IMR-90 (cell line): ENCODE data around the gene FTCDNL1. TPM values are rescaled to one million over a fixed set of nuclear protein-coding genes. Genes with fewer than 3 reads are reported as not detected.

Experiments
- ATAC-seq: fragments of 200-7000 bp; cut with Tn5 transposase; 2 replicates; pipeline ENCODE4 v1.9.1; 2020; ENCODE audit warnings: low read depth, mild to moderate bottlenecking, moderate library complexity
- BruUV-seq: library from RNA; stranded (reverse); fragments of 400-500 nt; replicated peaks from 2 replicates; lab custom pipeline; 2021; lab: Mats Ljungman, UMichigan
- CTCF ChIA-PET: fragments of 300-600 bp; formaldehyde crosslinking; extraction: SDS; loops from one replicate; lab custom pipeline; 2021; ENCODE audit warnings: antibody characterized with exemption; lab: Yijun Ruan, JAX
- POLR2A ChIA-PET: fragments of 300-600 bp; sonication (Branson Sonifier 250); formaldehyde crosslinking; loops from one replicate; lab custom pipeline; 2022; ENCODE audit warnings: antibody characterized with exemption; ENCODE audit not compliant: unreplicated experiment; lab: Charles Lee
- DNase-seq: peaks from one replicate; pipeline ENCODE4 v3.0.0; 2013
- H2AFZ ChIP-seq: replicated peaks from 2 replicates; pipeline ENCODE3; 2013; ENCODE audit warnings: low read length, mild to moderate bottlenecking; ENCODE audit not compliant: poor library complexity
- H2AK5ac ChIP-seq: 2 replicates; pipeline ENCODE4 v1.6.1; 2013; ENCODE audit warnings: low read depth, low read length, inconsistent platforms
- H2AK9ac ChIP-seq: replicated peaks from 2 replicates; pipeline ENCODE3; 2013; ENCODE audit warnings: mild to moderate bottlenecking, low read depth, low read length, moderate library complexity; ENCODE audit not compliant: poor library complexity
- H2BK120ac ChIP-seq: 2 replicates; pipeline ENCODE4 v1.6.1; 2013; ENCODE audit warnings: low read depth, low read length, inconsistent platforms
- H2BK15ac ChIP-seq: 3 replicates; pipeline ENCODE4 v1.6.1; 2013; ENCODE audit warnings: low read depth, low read length, inconsistent platforms
- H2BK20ac ChIP-seq: 2 replicates; pipeline ENCODE4 v1.6.1; 2013; ENCODE audit warnings: low read depth, mild to moderate bottlenecking, inconsistent platforms, low read length, moderate library complexity
- H2BK5ac ChIP-seq: 2 replicates; pipeline ENCODE4 v1.6.1; 2013; ENCODE audit warnings: mild to moderate bottlenecking, low read depth, low read length, inconsistent platforms; ENCODE audit not compliant: poor library complexity, severe bottlenecking
- H3K14ac ChIP-seq: replicated peaks from 2 replicates; pipeline ENCODE4 v1.6.1; 2013; ENCODE audit warnings: low read depth, low read length, inconsistent platforms
- H3K18ac ChIP-seq: 2 replicates; pipeline ENCODE4 v1.6.1; 2013; ENCODE audit warnings: low read depth, low read length, control low read depth
- H3K23ac ChIP-seq: 2 replicates; pipeline ENCODE4 v1.6.1; 2013; ENCODE audit warnings: low read depth, low read length, inconsistent platforms
- H3K27ac ChIP-seq: 2 replicates; pipeline ENCODE4 v1.5.1; 2013; ENCODE audit warnings: mild to moderate bottlenecking, control low read depth, low read length; ENCODE audit not compliant: insufficient read depth
- H3K27me3 ChIP-seq: 2 replicates; pipeline ENCODE4 v1.6.1; 2013; ENCODE audit warnings: low read length; ENCODE audit not compliant: control insufficient read depth, insufficient read depth
- H3K36me3 ChIP-seq: 2 replicates; pipeline ENCODE4 v1.6.1; 2013; ENCODE audit warnings: low read length, mixed read lengths; ENCODE audit not compliant: control insufficient read depth, insufficient read depth
- H3K4ac ChIP-seq: 2 replicates; pipeline ENCODE4 v1.6.1; 2013; ENCODE audit warnings: low read depth, low read length, inconsistent platforms
- H3K4me1 ChIP-seq: 2 replicates; pipeline ENCODE4 v1.6.1; 2013; ENCODE audit warnings: low read length, mixed read lengths; ENCODE audit not compliant: control insufficient read depth, insufficient read depth
- H3K4me2 ChIP-seq: 2 replicates; pipeline ENCODE4 v1.6.1; 2013; ENCODE audit warnings: low read depth, mild to moderate bottlenecking, control low read depth, low read length, moderate library complexity
- H3K4me3 ChIP-seq: 2 replicates; pipeline ENCODE4 v1.5.1; 2013; ENCODE audit warnings: low read depth, mild to moderate bottlenecking, control low read depth, low read length, moderate library complexity; ENCODE audit not compliant: insufficient read depth
- H3K56ac ChIP-seq: 2 replicates; pipeline ENCODE4 v1.6.1; 2013; ENCODE audit warnings: low read length, inconsistent platforms; ENCODE audit not compliant: insufficient read depth; ENCODE audit errors: extremely low read depth
- H3K79me1 ChIP-seq, 2 experiments: 2 replicates each; pipeline ENCODE4 v1.6.1; 2013; ENCODE audit warnings: low read length in 2 of 2, inconsistent platforms in 1 of 2, low read depth in 1 of 2
- H3K9ac ChIP-seq: 2 replicates; pipeline ENCODE4 v1.6.1; 2013; ENCODE audit warnings: low read depth, low read length, control low read depth
- H3K9me1 ChIP-seq: 2 replicates; pipeline ENCODE4 v1.6.1; 2013; ENCODE audit warnings: low read length, inconsistent platforms; ENCODE audit not compliant: insufficient read depth
- H3K9me3 ChIP-seq: 2 replicates; pipeline ENCODE4 v1.6.1; 2013; ENCODE audit warnings: low read length; ENCODE audit not compliant: control insufficient read depth, insufficient read depth
- H4K20me1 ChIP-seq: 2 replicates; pipeline ENCODE4 v1.6.1; 2013; ENCODE audit warnings: low read length, inconsistent platforms; ENCODE audit not compliant: insufficient read depth
- H4K5ac ChIP-seq: 2 replicates; pipeline ENCODE4 v1.6.1; 2013; ENCODE audit warnings: mild to moderate bottlenecking, low read depth, low read length, control low read depth
- H4K8ac ChIP-seq, 2 experiments: 2 replicates each; pipeline ENCODE4 v1.6.1; 2013; ENCODE audit warnings: low read depth in 2 of 2, low read length in 2 of 2, control low read depth in 1 of 2, inconsistent platforms in 1 of 2
- H4K91ac ChIP-seq: 2 replicates; pipeline ENCODE4 v1.6.1; 2013; ENCODE audit warnings: low read depth, low read length, inconsistent platforms; ENCODE audit not compliant: insufficient read depth
- BHLHE40 ChIP-seq: fragments of 150-350 bp; IDR thresholded peaks from 2 replicates; pipeline ENCODE4 v1.6.1; 2016; ENCODE audit warnings: mild to moderate bottlenecking, low read depth, low read length
- CTCF ChIP-seq: conservative IDR thresholded peaks from 2 replicates; pipeline ENCODE4 v1.5.1; 2012; ENCODE audit warnings: mild to moderate bottlenecking, low read depth, low read length, improper control_type of control experiment
- MAFK ChIP-seq: IDR thresholded peaks from 2 replicates; pipeline ENCODE4 v1.6.1; 2012; ENCODE audit warnings: low read depth, low read length, improper control_type of control experiment
- MAZ ChIP-seq: IDR thresholded peaks from 2 replicates; pipeline ENCODE4 v1.6.1; 2012; ENCODE audit warnings: low read depth, mild to moderate bottlenecking, low read length, improper control_type of control experiment, moderate library complexity, borderline replicate concordance
- NFE2L2 ChIP-seq: fragments of 150-350 bp; IDR thresholded peaks from 2 replicates; pipeline ENCODE4 v1.6.1; 2016; ENCODE audit warnings: low read depth, mild to moderate bottlenecking, low read length
- POLR2A ChIP-seq: IDR thresholded peaks from 2 replicates; pipeline ENCODE4 v1.6.1; 2012; ENCODE audit warnings: mild to moderate bottlenecking, low read depth, low read length
- RAD21 ChIP-seq: IDR thresholded peaks from 2 replicates; pipeline ENCODE4 v1.6.1; 2012; ENCODE audit warnings: low read length, improper control_type of control experiment
- RFX5 ChIP-seq: IDR thresholded peaks from 2 replicates; pipeline ENCODE4 v1.8.0; 2012; ENCODE audit warnings: low read depth, mild to moderate bottlenecking, low read length, moderate library complexity
- SMC3 ChIP-seq: fragments of 150-350 bp; IDR thresholded peaks from 2 replicates; pipeline ENCODE4 v1.6.1; 2016; ENCODE audit warnings: low read depth, mild to moderate bottlenecking, antibody characterized with exemption, low read length, moderate library complexity
- USF2 ChIP-seq: fragments of 150-350 bp; IDR thresholded peaks from 2 replicates; pipeline ENCODE4 v1.6.1; 2017; ENCODE audit warnings: mild to moderate bottlenecking, antibody characterized with exemption, low read length, low read depth
- WGBS, 2 experiments: methylation state at CpG; one replicate each; pipeline versions ENCODE4 v1.1.5 to v1.1.7; 2013; ENCODE audit warnings: missing lambda C conversion rate in 2 of 2; ENCODE audit not compliant: insufficient read length in 1 of 2; ENCODE audit errors: extremely low coverage in 2 of 2; 5-methylcytosine and 5-hydroxymethylcytosine counted together
- dilution Hi-C: fragments of 300-500 bp; cut with HindIII; formaldehyde crosslinking; loops from one replicate; pipeline ENCODE4 v1.14.3; 2018; ENCODE audit warnings: low sequenced_read_pairs; ENCODE audit not compliant: unreplicated experiment
- in situ Hi-C: fragments of 300-500 bp; cut with MboI; formaldehyde crosslinking; loops from 3 replicates; pipeline ENCODE4 v1.14.3; 2019; ENCODE audit warnings: low sequenced_read_pairs, inconsistent platforms, mixed read lengths
- intact Hi-C: fragments of 100-400 bp; cut with micrococcal nuclease; formaldehyde crosslinking; loops from 2 replicates; pipeline ENCODE4 v1.10.0; 2022
- polyA plus RNA-seq, 3 experiments: library from polyadenylated mRNA; depleted of rRNA; stranded (reverse); fragments of >200 nt; gene quantifications; 2 replicates each; pipeline ENCODE4 v1.2.3, GENCODE V29; 2012; ENCODE audit warnings: low replicate concordance in 1 of 3
- total RNA-seq: library from RNA; depleted of rRNA; stranded (reverse); fragments of >200 nt; gene quantifications from 2 replicates; pipeline ENCODE4 v1.2.3, GENCODE V29; 2012

Gene FTCDNL1
- total and polyA plus RNA-seq, 2 of the 4 experiments (the other 2 are of a cell fraction): 0.18 to 0.21 TPM

- DNase-seq (no peak), ATAC-seq (no peak)
- no peak for TF ChIP-seq MAFK
- TF ChIP-seq POLR2A: no peak
- no peak for TF ChIP-seq BHLHE40
- TF ChIP-seq NFE2L2: no peak
- no peak for TF ChIP-seq RFX5
- TF ChIP-seq USF2: no peak
- no peak for TF ChIP-seq MAZ
- TF ChIP-seq CTCF: no peak
- no peak for TF ChIP-seq SMC3
- no peak for TF ChIP-seq RAD21
- dilution Hi-C loops (no loop called here), in situ Hi-C loops (no loop called here), intact Hi-C loops (no loop called here)
- H2BK5ac ChIP-seq: no peak overlapping the region
- 79% methylated on average over 3 of the region's 12 CpGs; no CpG with 5 or more reads in 1 of the 2 experiments for WGBS, 2 experiments
- H4K5ac ChIP-seq: no peak overlapping the region
- H3K36me3 ChIP-seq: no peaks in the 10 kb centered on the region
- no peak overlapping the region for H3K9ac ChIP-seq
- H3K18ac ChIP-seq: no peak overlapping the region
- H3K9me3 ChIP-seq: no peaks in the 10 kb centered on the region
- H2AK9ac ChIP-seq: no peak overlapping the region
- no peak overlapping the region for H3K27ac ChIP-seq
- no peaks in the 10 kb centered on the region for H3K79me1 ChIP-seq
- CTCF ChIA-PET: no interaction called here
- no peaks in the 10 kb centered on the region for H4K20me1 ChIP-seq
- H3K14ac ChIP-seq: no peak overlapping the region
- POLR2A ChIA-PET: no interaction called here
- no peak overlapping the region for H2BK15ac ChIP-seq
- no peak overlapping the region for H2AFZ ChIP-seq
- no TSS peak for BruUV-seq
- H2BK20ac ChIP-seq: no peak overlapping the region
- peaks cover 2% of the 10 kb centered on the region; the same call in 1 of the 2 replicates for H3K27me3 ChIP-seq
- no peak overlapping the region for H3K56ac ChIP-seq
- H3K4me1 ChIP-seq: no peaks in the 10 kb centered on the region
- H3K4me2 ChIP-seq: 0 out of 2 replicates have a peak overlapping the region, but pooled peaks have one; percentile 13
- H3K23ac ChIP-seq: no peak overlapping the region
- no peak overlapping the region for H3K4ac ChIP-seq
- no peak overlapping the region for H2BK120ac ChIP-seq
- no peak overlapping the region for H2AK5ac ChIP-seq
- no peak overlapping the region for H4K8ac ChIP-seq
- H3K9me1 ChIP-seq: no peaks in the 10 kb centered on the region
- H4K91ac ChIP-seq: no peak overlapping the region
- H3K4me3 ChIP-seq: no peak overlapping the region
Measured at GRCh38 chr2:199772035-199772976, 78.7 kb downstream of the FTCDNL1 start.
